ENCODE results near the gene FCHSD2. TPM values are rescaled to one million over a fixed set of nuclear protein-coding genes. Genes with fewer than 3 reads are reported as not detected.

FCHSD2 gene
- total RNA-seq, 2 experiments from 2014 or later = 52.8 to 57.2 TPM

GRCh38 chr11:72954860-72955259 is 187.3 kb downstream of the FCHSD2 start:
- ChIA-PET POLR2A (no interaction called here), CTCF (no interaction called here)
- H3K27ac Mint-ChIP-seq = no peak overlapping the region
- no peaks in the 10 kb centered on the region for H3K4me1 Mint-ChIP-seq
- DNase-seq = no peak
- no peaks in the 10 kb centered on the region for H3K27me3 Mint-ChIP-seq
- H3K4me3 Mint-ChIP-seq = no peak overlapping the region
- H3K9me3 Mint-ChIP-seq = peaks cover 4% of the 10 kb centered on the region
- peaks cover 12% of the 10 kb centered on the region for H3K36me3 Mint-ChIP-seq (ENCODE audit: low read depth)

DNA sequence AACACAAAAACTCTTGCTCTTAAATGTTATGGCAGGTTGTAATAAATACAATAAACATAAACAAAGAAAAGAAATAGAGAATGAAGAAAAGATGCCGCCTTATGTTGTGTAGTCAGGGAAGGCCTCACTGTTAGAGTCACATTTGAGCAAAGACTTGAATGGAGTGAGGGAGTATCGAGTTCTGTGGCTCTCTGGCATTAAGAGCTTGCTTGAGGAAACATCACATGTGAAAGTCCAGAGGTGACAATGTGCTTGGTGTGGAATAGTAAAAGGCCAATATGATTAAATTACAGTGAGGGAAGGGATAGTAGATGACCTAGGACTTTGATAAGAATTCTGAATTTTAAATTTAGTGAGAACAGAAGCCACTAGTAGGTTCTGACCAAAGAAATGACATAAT is 188.5 kb downstream of the FCHSD2 start:
- DNase-seq = no peak
- CTCF ChIA-PET = no interaction called here
- H3K9me3 Mint-ChIP-seq = peaks cover 4% of the 10 kb centered on the region
- peaks cover 9% of the 10 kb centered on the region for H3K36me3 Mint-ChIP-seq (ENCODE audit: low read depth)
- POLR2A ChIA-PET = no interaction called here
- H3K27ac Mint-ChIP-seq = no peak overlapping the region
- H3K27me3 Mint-ChIP-seq = no peaks in the 10 kb centered on the region
- no peaks in the 10 kb centered on the region for H3K4me1 Mint-ChIP-seq
- H3K4me3 Mint-ChIP-seq = no peak overlapping the region

DNA sequence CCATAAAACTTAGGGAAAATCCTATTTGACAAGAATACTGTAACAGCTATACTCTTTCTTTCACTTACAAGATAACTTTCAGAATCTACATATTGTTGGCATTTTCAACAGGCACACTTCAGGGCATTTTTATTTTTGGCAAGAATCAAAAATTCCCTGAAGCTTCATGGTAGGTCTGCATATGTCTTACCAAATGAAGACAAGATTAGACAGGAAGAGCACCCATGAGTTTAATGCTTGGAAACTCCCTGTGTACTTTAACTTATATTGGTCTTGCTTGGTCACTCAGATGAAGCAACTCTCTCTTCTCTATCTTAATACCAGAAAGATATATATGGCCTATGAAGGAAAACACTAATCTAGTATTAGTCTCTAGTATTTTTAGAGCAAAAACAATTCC is 190.2 kb downstream of the FCHSD2 start:
- Mint-ChIP-seq H3K36me3 (ENCODE audit: low read depth) (peaks cover 2% of the 10 kb centered on the region), H3K4me3 (no peak overlapping the region), H3K9me3 (no peaks in the 10 kb centered on the region), H3K27ac (no peak overlapping the region), H3K4me1 (no peaks in the 10 kb centered on the region), H3K27me3 (no peaks in the 10 kb centered on the region)
- no peak for DNase-seq
- ChIA-PET POLR2A (no interaction called here), CTCF (no interaction called here)

GRCh38 chr11:72951193-72951592 is 190.9 kb downstream of the FCHSD2 start:
- Mint-ChIP-seq H3K9me3 (no peaks in the 10 kb centered on the region), H3K27me3 (no peaks in the 10 kb centered on the region), H3K4me3 (no peak overlapping the region), H3K27ac (no peak overlapping the region), H3K4me1 (no peaks in the 10 kb centered on the region), H3K36me3 (ENCODE audit: low read depth) (peaks cover 2% of the 10 kb centered on the region)
- ChIA-PET CTCF (interaction anchor here (0.6 kb wide), 1 partner anchor 599 kb away, joined by 3 read pairs; no protein-coding TSS in a partner anchor), POLR2A (no interaction called here)
- no peak for DNase-seq

DNA sequence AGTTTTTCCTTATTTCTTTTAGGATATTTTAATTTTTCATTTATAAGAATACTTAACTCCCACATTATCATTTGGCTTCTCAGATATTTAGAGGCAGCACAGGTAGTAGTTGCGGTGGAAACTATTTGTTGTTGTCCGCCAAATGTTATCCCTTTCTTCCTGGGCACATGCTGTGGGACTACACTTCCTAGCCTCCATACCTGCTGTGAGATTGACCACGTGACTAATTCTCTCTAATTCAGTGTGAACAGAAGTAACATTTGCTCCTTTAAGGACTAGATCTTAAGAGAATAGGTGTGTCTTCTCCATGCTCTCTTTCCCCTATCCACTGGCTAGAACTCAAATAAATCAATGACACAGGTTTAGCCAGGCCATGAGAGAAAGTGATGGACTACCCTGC is 191.4 kb downstream of the FCHSD2 start:
- Mint-ChIP-seq H3K4me1 (no peaks in the 10 kb centered on the region), H3K27ac (no peak overlapping the region), H3K4me3 (no peak overlapping the region), H3K9me3 (no peaks in the 10 kb centered on the region), H3K36me3 (ENCODE audit: low read depth) (peaks cover 2% of the 10 kb centered on the region), H3K27me3 (no peaks in the 10 kb centered on the region)
- no peak for DNase-seq
- ChIA-PET POLR2A (no interaction called here), CTCF (interaction anchor here (0.6 kb wide), 1 partner anchor 600 kb away, joined by 3 read pairs; no protein-coding TSS in a partner anchor)

- H3K4me3 Mint-ChIP-seq = no peak overlapping the region
- POLR2A ChIA-PET = no interaction called here
- H3K27me3 Mint-ChIP-seq = no peaks in the 10 kb centered on the region
- H3K9me3 Mint-ChIP-seq = no peaks in the 10 kb centered on the region
- H3K36me3 Mint-ChIP-seq (ENCODE audit: low read depth) = peaks cover 6% of the 10 kb centered on the region
- no peaks in the 10 kb centered on the region for H3K4me1 Mint-ChIP-seq
- CTCF ChIA-PET = interaction anchor here (1.2 kb wide), 1 partner anchor 21 kb away, joined by 3 read pairs; no protein-coding TSS in a partner anchor
- H3K27ac Mint-ChIP-seq = no peak overlapping the region
- DNase-seq = no peak
Measured at GRCh38 chr11:72947229-72947628, 194.9 kb downstream of the FCHSD2 start.

- Mint-ChIP-seq H3K4me1 (no peaks in the 10 kb centered on the region), H3K27me3 (no peaks in the 10 kb centered on the region), H3K36me3 (ENCODE audit: low read depth) (peaks cover 7% of the 10 kb centered on the region), H3K27ac (no peak overlapping the region), H3K4me3 (no peak overlapping the region), H3K9me3 (no peaks in the 10 kb centered on the region)
- ChIA-PET CTCF (no interaction called here), POLR2A (no interaction called here)
- DNase-seq = no peak
Measured at GRCh38 chr11:72943664-72944063, 198.5 kb downstream of the FCHSD2 start.

DNA sequence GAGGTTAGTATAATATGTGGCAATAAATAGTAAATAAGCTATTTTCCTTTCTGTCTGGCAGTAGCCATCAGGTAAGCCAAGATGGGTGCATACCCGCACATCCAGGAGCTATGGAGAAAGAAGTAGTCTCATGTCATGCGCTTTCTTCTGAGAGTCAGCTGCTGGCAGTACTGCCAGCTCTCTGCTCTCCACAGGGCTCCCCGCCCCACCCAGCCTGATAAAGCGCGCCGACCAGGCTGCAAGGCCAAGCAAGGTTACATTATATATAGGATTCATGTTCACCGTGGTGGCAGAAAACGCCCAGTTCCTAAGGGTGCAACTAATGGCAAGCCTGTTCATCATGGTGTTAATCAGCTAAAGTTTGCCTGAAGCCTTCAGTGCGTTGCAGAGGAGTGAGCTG is 201.7 kb downstream of the FCHSD2 start:
- CTCF ChIA-PET = interaction anchor here (0.6 kb wide), 1 partner anchor 671 kb away, joined by 4 read pairs; no protein-coding TSS in a partner anchor
- Mint-ChIP-seq H3K4me1 (no peaks in the 10 kb centered on the region), H3K36me3 (ENCODE audit: low read depth) (peaks cover 13% of the 10 kb centered on the region), H3K27ac (no peak overlapping the region), H3K4me3 (no peak overlapping the region), H3K9me3 (no peaks in the 10 kb centered on the region), H3K27me3 (no peaks in the 10 kb centered on the region)
- no peak for DNase-seq
- POLR2A ChIA-PET = interaction anchor here (0.7 kb wide), 1 partner anchor 118 kb away, joined by 4 read pairs; no protein-coding TSS in a partner anchor

DNA sequence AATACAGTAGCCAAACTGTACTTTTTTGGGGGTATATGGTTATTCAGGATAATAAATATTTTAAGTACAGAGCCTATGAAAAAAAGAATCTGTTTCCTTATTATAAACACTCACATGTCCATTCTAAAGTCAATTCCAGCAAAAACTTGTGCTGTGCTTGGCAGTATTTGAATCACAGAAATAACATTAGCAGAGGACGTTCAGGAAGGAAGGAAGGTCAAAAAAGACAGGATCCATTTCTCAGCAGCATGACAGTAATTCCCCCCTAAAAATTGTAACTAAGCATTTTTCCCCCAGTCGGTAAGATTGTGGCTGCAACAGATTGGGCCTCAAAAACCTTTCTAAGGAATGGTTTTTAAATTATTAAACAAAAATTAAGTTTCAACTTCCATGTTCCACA is 203.1 kb downstream of the FCHSD2 start:
- H3K4me3 Mint-ChIP-seq = no peak overlapping the region
- ChIA-PET POLR2A (no interaction called here), CTCF (interaction anchor here (0.6 kb wide), 1 partner anchor 48 kb away, joined by 3 read pairs; no protein-coding TSS in a partner anchor)
- no peaks in the 10 kb centered on the region for H3K4me1 Mint-ChIP-seq
- no peak for DNase-seq
- H3K27ac Mint-ChIP-seq = no peak overlapping the region
- no peaks in the 10 kb centered on the region for H3K9me3 Mint-ChIP-seq
- peaks cover 13% of the 10 kb centered on the region for H3K36me3 Mint-ChIP-seq (ENCODE audit: low read depth)
- H3K27me3 Mint-ChIP-seq = no peaks in the 10 kb centered on the region

DNA sequence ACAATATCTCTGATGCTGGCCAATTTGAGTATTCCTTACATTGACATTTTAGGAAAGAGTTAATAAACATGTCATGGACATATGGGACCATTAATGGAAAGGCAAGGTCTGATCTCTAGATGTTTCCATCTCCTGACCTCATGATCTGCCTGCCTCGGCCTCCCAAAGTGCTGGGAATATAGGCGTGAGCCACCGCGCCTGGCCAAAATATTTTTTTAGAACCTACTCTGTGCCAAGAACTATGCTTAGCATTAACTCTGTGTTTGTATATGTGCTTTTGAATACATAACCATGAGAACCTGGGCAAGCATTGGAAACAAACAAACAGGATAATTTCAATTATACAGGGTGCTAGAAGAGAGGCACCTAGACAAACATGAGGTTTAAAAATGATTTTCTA is 204.7 kb downstream of the FCHSD2 start:
- Mint-ChIP-seq H3K27me3 (no peaks in the 10 kb centered on the region), H3K4me3 (no peak overlapping the region), H3K27ac (no peak overlapping the region), H3K4me1 (no peaks in the 10 kb centered on the region), H3K36me3 (ENCODE audit: low read depth) (peaks cover 9% of the 10 kb centered on the region), H3K9me3 (no peaks in the 10 kb centered on the region)
- ChIA-PET POLR2A (no interaction called here), CTCF (no interaction called here)
- no peak for DNase-seq

DNA sequence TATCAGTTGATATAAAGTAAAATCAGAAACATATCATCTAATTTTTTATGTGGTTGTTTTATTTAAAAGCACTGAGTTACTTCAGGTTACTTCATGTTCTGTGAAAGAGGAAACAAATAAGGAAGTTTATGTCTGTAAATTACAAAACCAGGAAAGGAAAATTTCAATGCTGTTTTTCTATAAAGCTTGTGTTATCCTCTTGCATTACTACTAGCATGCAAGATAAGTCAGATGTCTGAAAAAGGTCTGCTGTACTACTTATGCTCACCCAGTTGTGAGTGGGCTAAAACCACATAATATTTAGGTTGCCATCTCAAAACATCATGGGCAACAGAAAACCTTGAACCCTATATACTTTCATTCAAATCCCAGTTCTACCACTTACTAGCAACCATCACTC is 206.4 kb downstream of the FCHSD2 start:
- POLR2A ChIA-PET = no interaction called here
- H3K4me1 Mint-ChIP-seq = no peaks in the 10 kb centered on the region
- DNase-seq = no peak
- no peaks in the 10 kb centered on the region for H3K9me3 Mint-ChIP-seq
- H3K27ac Mint-ChIP-seq = no peak overlapping the region
- no peaks in the 10 kb centered on the region for H3K27me3 Mint-ChIP-seq
- H3K36me3 Mint-ChIP-seq (ENCODE audit: low read depth) = peaks cover 6% of the 10 kb centered on the region
- no peak overlapping the region for H3K4me3 Mint-ChIP-seq
- CTCF ChIA-PET = no interaction called here

- Mint-ChIP-seq H3K27ac (no peak overlapping the region), H3K4me1 (no peaks in the 10 kb centered on the region), H3K27me3 (no peaks in the 10 kb centered on the region), H3K9me3 (no peaks in the 10 kb centered on the region), H3K4me3 (no peak overlapping the region), H3K36me3 (ENCODE audit: low read depth) (no peaks in the 10 kb centered on the region)
- POLR2A ChIA-PET = no interaction called here
- CTCF ChIA-PET = no interaction called here
- no peak for DNase-seq
Measured at GRCh38 chr11:72932132-72932570, 210.0 kb downstream of the FCHSD2 start.

DNA sequence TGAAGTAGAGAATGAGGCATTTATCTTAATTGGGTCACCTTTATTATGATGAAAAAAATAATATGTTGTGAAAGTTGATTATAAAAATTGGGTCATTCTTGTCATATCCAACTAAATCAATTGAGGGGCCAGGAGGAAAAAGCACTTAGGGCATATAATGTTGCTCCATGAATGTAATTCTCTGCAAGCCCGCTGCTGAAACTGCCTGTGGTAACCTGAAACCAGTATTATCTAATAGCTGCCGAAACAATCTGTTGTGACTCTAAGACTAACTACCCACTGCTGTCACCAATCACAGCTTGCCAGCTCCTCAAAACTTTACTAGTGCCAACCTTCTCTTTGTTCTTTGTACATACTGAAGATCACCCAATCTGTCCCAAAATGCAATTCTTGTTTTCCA is 212.1 kb downstream of the FCHSD2 start:
- ChIA-PET POLR2A (no interaction called here), CTCF (interaction anchor here (1.0 kb wide), 1 partner anchor 213 kb away, joined by 3 read pairs; no protein-coding TSS in a partner anchor)

GRCh38 chr11:72929256-72929655 is 212.9 kb downstream of the FCHSD2 start:
- CTCF ChIA-PET = no interaction called here
- DNase-seq = no peak
- peaks cover 4% of the 10 kb centered on the region for H3K4me1 Mint-ChIP-seq
- no peaks in the 10 kb centered on the region for H3K27me3 Mint-ChIP-seq
- H3K9me3 Mint-ChIP-seq = no peaks in the 10 kb centered on the region
- peaks cover 2% of the 10 kb centered on the region for H3K36me3 Mint-ChIP-seq (ENCODE audit: low read depth)
- POLR2A ChIA-PET = no interaction called here
- no peak overlapping the region for H3K27ac Mint-ChIP-seq
- H3K4me3 Mint-ChIP-seq = no peak overlapping the region

More for the DNA sequence above, 212.1 kb downstream of the FCHSD2 start:
- H3K27ac Mint-ChIP-seq = no peak overlapping the region
- peaks cover 2% of the 10 kb centered on the region for H3K36me3 Mint-ChIP-seq (ENCODE audit: low read depth)
- no peak for DNase-seq
- H3K4me3 Mint-ChIP-seq = no peak overlapping the region
- no peaks in the 10 kb centered on the region for H3K27me3 Mint-ChIP-seq
- no peaks in the 10 kb centered on the region for H3K4me1 Mint-ChIP-seq
- H3K9me3 Mint-ChIP-seq = no peaks in the 10 kb centered on the region

Data from activated CD4-positive, alpha-beta T cell treated with anti-CD3 and anti-CD28 coated beads, Interleukin-2, amount 10 ng/mL, durations not matched to agents 7 days and 5 days (primary cell).